A549 (cell line): ENCODE measurements around the gene PTPRD.

Experiments used
- CEBPB ChIP-seq, 2 experiments: fragments of >200 bp in 1 of 2; sonication (Bioruptor Twin) in 1 of 2; formaldehyde crosslinking in 1 of 2; IDR thresholded peaks; 2 replicates each; pipeline ENCODE4 v1.6.1; 2012 to 2016
- EP300 ChIP-seq, 2 experiments: fragments of >200 bp; sonication (Bioruptor Twin); formaldehyde crosslinking; IDR thresholded peaks; 2 replicates in 1 of 2; 3 replicates in 1 of 2; pipeline ENCODE4 v1.6.1; 2016 to 2017
- ESRRA ChIP-seq: fragments of 150-350 bp; IDR thresholded peaks from 2 replicates; pipeline ENCODE4 v1.6.1; 2014; ENCODE audit warnings: mild to moderate bottlenecking, low read length, borderline replicate concordance
- GATA3 ChIP-seq: IDR thresholded peaks from 2 replicates; pipeline ENCODE4 v1.6.1; 2012; ENCODE audit warnings: borderline replicate concordance
- MAZ ChIP-seq: fragments of 150-350 bp; IDR thresholded peaks from 2 replicates; pipeline ENCODE4 v1.6.1; 2014; ENCODE audit warnings: antibody characterized with exemption, low read depth, low read length, borderline replicate concordance
- NFE2L2 ChIP-seq: fragments of 150-350 bp; conservative IDR thresholded peaks from 2 replicates; pipeline ENCODE4 v1.6.1; 2014; ENCODE audit warnings: low read length
- NR3C1 ChIP-seq: fragments of >200 bp; sonication (Bioruptor Twin); formaldehyde crosslinking; IDR thresholded peaks from 3 replicates; pipeline ENCODE4 v1.6.1; 2017
- POLR2A ChIP-seq: IDR thresholded peaks from 2 replicates; pipeline ENCODE4 v1.6.1; 2012; ENCODE audit warnings: mild to moderate bottlenecking, low read length
- RFX5 ChIP-seq: fragments of 450-650 bp; IDR thresholded peaks from 2 replicates; pipeline ENCODE4 v1.7.1; 2014; ENCODE audit warnings: antibody characterized with exemption, mild to moderate bottlenecking, moderate library complexity
- TP53 ChIP-seq: fragments of 250-450 bp; sonication (Bioruptor Pico); IDR thresholded peaks from 2 replicates; pipeline ENCODE4 v1.5.0; 2021; ENCODE audit warnings: mild to moderate bottlenecking, moderate library complexity
- TF ChIP-seq, protein P1 (sequence below): fragments of 250-450 bp; sonication (Bioruptor Pico); IDR thresholded peaks from 2 replicates; pipeline ENCODE4 v1.5.0; 2021; ENCODE audit warnings: mild to moderate bottlenecking, moderate library complexity, borderline replicate concordance

GRCh38 chr9:8750639-8751051, 1862.2 kb downstream of the PTPRD start:
- TF ChIP-seq RFX5 (no peak), MAZ (no peak), POLR2A (no peak), NFE2L2 (no peak), ESRRA (no peak), NR3C1 (no peak), TP53 (CRISPR knock-in tag) (no peak), EP300 (IDR thresholded peaks at IDR 0.05) (no peak), CEBPB (IDR thresholded peaks at IDR 0.05) (no peak), GATA3 (no peak)
- TF ChIP-seq, protein P1, sequence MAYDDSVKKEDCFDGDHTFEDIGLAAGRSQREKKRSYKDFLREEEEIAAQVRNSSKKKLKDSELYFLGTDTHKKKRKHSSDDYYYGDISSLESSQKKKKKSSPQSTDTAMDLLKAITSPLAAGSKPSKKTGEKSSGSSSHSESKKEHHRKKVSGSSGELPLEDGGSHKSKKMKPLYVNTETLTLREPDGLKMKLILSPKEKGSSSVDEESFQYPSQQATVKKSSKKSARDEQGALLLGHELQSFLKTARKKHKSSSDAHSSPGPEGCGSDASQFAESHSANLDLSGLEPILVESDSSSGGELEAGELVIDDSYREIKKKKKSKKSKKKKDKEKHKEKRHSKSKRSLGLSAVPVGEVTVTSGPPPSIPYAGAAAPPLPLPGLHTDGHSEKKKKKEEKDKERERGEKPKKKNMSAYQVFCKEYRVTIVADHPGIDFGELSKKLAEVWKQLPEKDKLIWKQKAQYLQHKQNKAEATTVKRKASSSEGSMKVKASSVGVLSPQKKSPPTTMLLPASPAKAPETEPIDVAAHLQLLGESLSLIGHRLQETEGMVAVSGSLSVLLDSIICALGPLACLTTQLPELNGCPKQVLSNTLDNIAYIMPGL (CRISPR knock-in tag): no peak
